ENCODE measurements around the gene RHOBTB3. TPM values are rescaled to one million over a fixed set of nuclear protein-coding genes. Genes with fewer than 3 reads are reported as not detected.
A peak's percentile ranks its signal among the peaks of the same experiment; 100 is the strongest.
"Not testable (repeated sequence)": the region's sequence is repeated elsewhere in the genome, so short reads cannot be mapped to it uniquely, and the experiment has no call there.

Gene RHOBTB3
- total RNA-seq, 2 donors from 2014 or later: 87.3 to 134 TPM

DNA sequence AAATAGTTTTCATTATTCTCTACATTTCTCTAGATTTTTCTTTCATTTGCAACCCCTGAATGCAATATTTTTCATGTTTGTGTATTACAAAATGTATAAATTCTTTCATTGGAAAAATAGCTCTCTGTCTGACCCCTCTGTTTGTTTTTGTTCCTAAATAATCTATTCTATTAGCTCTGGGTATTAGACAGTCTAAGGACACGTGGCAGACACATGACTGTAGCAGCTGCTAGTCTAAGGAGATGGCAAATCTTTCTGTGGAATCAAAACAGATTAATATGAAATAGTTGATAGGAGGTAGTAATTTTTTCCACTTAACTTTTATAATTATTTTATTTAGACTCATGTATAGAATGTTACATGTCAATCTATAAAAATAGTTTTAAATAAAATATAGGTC, 27.0 kb upstream of the RHOBTB3 start:
- Histone ChIP-seq H3K36me3 (no peaks in the 10 kb centered on the region), H3K27me3 (replicated peaks; ENCODE audit: insufficient read depth) (no peaks in the 10 kb centered on the region), H3K27ac (no peak overlapping the region), H3K9me3 (no peaks in the 10 kb centered on the region), H3K4me3 (no peak overlapping the region), H3K4me1 (replicated peaks) (no peaks in the 10 kb centered on the region)
- 80% methylated on average over 1 of the region's 1 CpG for WGBS
- intact Hi-C loops (cut with DNase I): no loop called here
- no peak for DNase-seq (ENCODE audit: low spot score)
- TF ChIP-seq, protein P1, sequence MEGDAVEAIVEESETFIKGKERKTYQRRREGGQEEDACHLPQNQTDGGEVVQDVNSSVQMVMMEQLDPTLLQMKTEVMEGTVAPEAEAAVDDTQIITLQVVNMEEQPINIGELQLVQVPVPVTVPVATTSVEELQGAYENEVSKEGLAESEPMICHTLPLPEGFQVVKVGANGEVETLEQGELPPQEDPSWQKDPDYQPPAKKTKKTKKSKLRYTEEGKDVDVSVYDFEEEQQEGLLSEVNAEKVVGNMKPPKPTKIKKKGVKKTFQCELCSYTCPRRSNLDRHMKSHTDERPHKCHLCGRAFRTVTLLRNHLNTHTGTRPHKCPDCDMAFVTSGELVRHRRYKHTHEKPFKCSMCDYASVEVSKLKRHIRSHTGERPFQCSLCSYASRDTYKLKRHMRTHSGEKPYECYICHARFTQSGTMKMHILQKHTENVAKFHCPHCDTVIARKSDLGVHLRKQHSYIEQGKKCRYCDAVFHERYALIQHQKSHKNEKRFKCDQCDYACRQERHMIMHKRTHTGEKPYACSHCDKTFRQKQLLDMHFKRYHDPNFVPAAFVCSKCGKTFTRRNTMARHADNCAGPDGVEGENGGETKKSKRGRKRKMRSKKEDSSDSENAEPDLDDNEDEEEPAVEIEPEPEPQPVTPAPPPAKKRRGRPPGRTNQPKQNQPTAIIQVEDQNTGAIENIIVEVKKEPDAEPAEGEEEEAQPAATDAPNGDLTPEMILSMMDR (IDR thresholded peaks at IDR 0.05): no peak
- TF ChIP-seq POLR2A (IDR thresholded peaks at IDR 0.05): no peak

DNA sequence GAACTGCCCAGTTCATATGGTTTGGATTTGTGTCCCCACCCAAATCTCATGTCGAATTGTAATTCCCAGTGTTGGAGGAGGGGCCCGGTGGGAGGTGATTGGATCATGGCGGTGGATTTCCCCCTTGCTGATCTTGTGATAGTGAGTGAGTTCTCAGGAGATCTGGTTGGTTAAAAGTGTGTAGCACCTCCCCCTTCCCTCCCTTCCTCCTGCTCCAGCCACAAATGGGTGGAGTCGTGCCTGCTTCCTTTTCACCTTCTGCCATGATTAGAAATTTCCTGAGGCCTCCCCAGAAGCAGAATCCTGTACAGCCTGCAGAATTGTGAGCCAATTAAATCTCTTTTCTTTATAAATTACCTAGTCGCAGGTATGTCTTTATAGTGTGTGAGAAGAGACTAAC, 24.9 kb upstream of the RHOBTB3 start:
- H3K27ac ChIP-seq; H3K4me1 ChIP-seq (replicated peaks); H3K9me3 ChIP-seq; intact Hi-C loops (cut with DNase I); DNase-seq (ENCODE audit: low spot score); H3K36me3 ChIP-seq; H3K4me3 ChIP-seq; H3K27me3 ChIP-seq (replicated peaks; ENCODE audit: insufficient read depth): not testable (repeated sequence)
- 89% methylated on average over 5 of the region's 5 CpGs for WGBS

DNA sequence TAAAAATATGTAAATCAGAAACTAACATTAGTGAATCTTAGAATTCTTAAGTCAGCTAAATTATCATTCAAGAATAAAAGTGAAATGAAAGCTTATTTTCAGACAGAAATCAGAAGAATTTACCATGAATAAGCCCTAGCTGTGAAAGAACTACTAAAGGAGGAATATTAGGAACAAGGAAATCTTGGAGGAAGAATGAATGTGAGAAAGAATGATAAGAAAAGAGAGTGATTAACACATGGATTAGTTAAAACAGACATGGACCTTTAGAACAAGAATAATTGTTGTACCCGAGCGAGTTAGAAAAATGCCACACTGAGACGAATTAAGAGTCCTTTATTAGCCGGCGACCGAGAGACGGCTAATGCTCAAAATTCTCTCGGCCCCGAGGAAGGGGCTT, 24.1 kb upstream of the RHOBTB3 start:
- no peaks in the 10 kb centered on the region for H3K36me3 ChIP-seq
- TF ChIP-seq, protein P1 (IDR thresholded peaks at IDR 0.05): no peak
- no peak for TF ChIP-seq POLR2AphosphoS5 (IDR thresholded peaks at IDR 0.05)
- no peak for TF ChIP-seq POLR2A (IDR thresholded peaks at IDR 0.05)
- no peak overlapping the region for H3K4me3 ChIP-seq
- no peaks in the 10 kb centered on the region for H3K4me1 ChIP-seq (replicated peaks)
- H3K27ac ChIP-seq: no peak overlapping the region
- WGBS: 76% methylated on average over 9 of the region's 9 CpGs
- intact Hi-C loops (cut with DNase I): no loop called here
- H3K27me3 ChIP-seq (replicated peaks; ENCODE audit: insufficient read depth): no peaks in the 10 kb centered on the region
- H3K9me3 ChIP-seq: no peaks in the 10 kb centered on the region
- no peak for DNase-seq (ENCODE audit: low spot score)

DNA sequence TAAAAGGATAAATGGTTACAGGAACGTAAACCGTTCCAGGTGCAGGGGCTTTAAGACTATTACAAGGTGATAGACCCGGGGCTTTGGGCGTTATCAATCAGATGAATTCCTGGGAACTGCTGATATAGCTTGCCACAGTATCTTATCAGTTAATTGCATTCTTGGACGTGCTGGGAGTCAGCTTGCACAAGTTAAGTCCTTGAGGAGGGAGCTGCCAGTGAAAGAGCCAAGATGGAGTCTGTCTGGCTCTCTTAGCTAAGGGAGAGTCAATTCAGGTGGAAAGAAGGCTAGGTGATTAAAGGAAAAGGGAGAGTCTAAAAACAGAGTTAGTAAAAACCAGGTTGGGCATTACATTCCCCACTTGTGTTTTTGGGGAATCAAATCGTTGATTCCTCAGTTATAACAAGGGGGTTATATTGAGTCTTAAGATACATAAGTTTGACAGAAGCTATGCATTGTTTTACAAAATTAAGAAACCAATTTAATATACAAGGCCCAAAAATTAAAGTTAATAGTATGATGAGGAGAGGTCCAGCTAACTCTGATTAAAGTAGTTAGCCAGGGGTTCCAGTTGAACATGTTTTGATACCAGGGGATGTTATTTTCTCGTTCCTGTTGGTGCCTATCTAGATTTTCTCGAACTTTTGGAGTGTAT, 23.5 kb upstream of the RHOBTB3 start:
- 83% methylated on average over 8 of the region's 8 CpGs for WGBS

DNA sequence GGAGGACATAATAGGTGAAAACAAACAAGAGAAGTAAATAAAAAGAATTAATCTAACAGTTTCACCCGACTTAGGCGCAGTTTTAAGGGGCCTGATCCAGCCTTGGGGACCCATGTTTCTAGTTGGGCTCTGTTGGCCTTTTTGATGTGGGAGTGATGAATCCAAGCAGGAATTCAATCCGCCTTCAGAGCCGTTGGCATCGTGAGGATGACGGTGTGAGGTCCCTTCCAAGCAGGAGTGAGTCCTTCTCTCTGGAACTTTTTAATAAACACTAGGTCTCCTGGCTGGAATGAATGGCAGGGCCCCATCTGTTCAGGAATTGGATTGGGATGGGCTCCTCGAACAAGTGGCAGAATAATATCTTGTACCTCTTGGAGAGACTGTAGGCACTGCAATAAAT, 22.3 kb upstream of the RHOBTB3 start:
- TF ChIP-seq, protein P1 (IDR thresholded peaks at IDR 0.05): no peak
- no peak for TF ChIP-seq POLR2A (IDR thresholded peaks at IDR 0.05)
- TF ChIP-seq POLR2AphosphoS5 (IDR thresholded peaks at IDR 0.05): no peak
- no peaks in the 10 kb centered on the region for H3K27me3 ChIP-seq (replicated peaks; ENCODE audit: insufficient read depth)
- WGBS: 94% methylated on average over 7 of the region's 7 CpGs
- H3K4me1 ChIP-seq (replicated peaks): no peaks in the 10 kb centered on the region
- DNase-seq (ENCODE audit: low spot score): no peak
- no peaks in the 10 kb centered on the region for H3K9me3 ChIP-seq
- H3K4me3 ChIP-seq: no peak overlapping the region
- intact Hi-C loops (cut with DNase I): no loop called here
- H3K36me3 ChIP-seq: no peaks in the 10 kb centered on the region
- no peak overlapping the region for H3K27ac ChIP-seq

More for the DNA sequence above, 23.5 kb upstream of the RHOBTB3 start:
- DNase-seq (ENCODE audit: low spot score); H3K27me3 ChIP-seq (replicated peaks; ENCODE audit: insufficient read depth); H3K4me1 ChIP-seq (replicated peaks); H3K27ac ChIP-seq; intact Hi-C loops (cut with DNase I); H3K4me3 ChIP-seq; H3K9me3 ChIP-seq; H3K36me3 ChIP-seq: not testable (repeated sequence)

DNA sequence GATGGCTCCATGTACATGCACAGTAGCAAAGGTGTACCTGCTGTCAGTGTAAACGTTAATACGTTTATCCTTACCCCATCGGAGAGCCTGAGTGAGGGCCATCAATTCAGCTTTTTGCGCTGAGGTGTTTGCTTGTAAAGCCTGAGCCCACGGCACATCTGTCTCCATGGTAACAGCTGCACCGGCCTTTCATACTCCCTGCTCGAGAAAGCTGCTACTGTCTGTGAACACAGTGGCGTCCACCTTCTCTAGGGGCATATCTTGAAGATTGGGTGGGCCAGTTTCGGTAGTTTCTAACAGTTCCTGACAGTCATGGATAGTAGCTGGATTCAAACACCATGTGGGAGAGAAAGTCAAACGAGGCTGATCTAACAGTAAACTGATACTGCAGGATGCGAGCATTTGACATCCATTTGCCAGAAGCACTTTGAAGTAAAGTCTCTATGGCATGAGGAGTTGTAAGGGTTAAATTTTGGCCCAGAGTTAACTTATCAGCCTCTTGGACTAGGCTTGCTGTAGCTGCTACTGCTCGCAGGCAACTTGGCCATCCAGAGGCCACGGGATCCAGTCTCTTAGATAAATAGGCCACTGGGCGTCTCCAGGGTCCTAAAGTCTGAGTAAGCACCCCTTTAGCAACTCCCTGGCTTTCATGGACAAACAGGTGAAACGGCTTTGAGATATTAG, 21.0 kb upstream of the RHOBTB3 start:
- Histone ChIP-seq H3K4me3 (no peak overlapping the region), H3K36me3 (no peaks in the 10 kb centered on the region), H3K27me3 (replicated peaks; ENCODE audit: insufficient read depth) (no peaks in the 10 kb centered on the region), H3K9me3 (no peaks in the 10 kb centered on the region), H3K4me1 (replicated peaks) (no peaks in the 10 kb centered on the region), H3K27ac (peak overlapping the region in 1 of 2 donors; percentile 10)
- WGBS: 53% methylated on average over 15 of the region's 15 CpGs
- TF ChIP-seq POLR2A (IDR thresholded peaks at IDR 0.05) (no peak), POLR2AphosphoS5 (IDR thresholded peaks at IDR 0.05) (peak; percentile 5)
- intact Hi-C loops (cut with DNase I): no loop called here
- no peak for DNase-seq (ENCODE audit: low spot score)

DNA sequence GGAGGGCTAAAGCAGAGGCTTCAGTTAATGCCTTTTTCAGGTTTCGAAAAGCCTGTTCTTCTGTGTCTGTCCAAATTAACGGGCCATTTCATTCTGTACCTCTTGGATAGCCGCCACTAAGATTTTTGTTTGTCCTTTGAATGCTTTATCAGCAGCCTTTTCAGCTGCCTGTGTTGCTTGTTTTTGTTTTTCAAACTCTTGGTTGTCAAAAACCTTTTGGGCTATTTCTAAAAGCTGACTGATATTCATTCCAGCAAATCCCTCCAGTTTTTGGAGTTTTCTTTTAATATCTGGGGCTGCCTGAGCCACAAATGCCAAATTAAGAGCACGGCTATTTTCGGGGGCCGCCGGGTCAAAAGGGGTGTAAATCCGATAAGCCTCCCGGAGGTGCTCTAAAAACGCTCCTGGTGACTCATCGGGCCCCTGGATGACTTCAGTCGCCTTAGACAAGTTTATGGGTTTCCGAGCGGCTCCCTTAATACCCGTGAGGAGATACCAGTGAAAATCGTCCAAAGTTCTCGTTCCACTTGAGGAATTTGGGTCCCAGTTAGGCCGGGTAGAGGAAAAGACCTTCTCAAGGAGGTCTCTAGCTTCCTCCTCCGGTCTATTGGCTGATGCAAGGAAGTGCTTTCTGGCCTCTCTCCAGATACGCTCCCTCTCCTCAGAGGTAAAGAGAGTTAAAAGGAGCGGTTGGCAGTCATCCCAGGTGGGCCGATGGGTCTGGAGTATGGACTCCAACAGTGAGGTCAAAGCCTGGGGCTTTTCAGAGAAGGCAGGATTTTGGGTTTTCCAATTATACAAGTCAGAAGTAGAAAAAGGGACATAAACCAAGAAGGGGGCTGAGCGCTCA, 20.3 kb upstream of the RHOBTB3 start:
- 50% methylated on average over 23 of the region's 23 CpGs for WGBS
- H3K4me3 ChIP-seq; intact Hi-C loops (cut with DNase I); DNase-seq (ENCODE audit: low spot score); H3K27me3 ChIP-seq (replicated peaks; ENCODE audit: insufficient read depth); H3K36me3 ChIP-seq; H3K9me3 ChIP-seq; H3K4me1 ChIP-seq (replicated peaks): not testable (repeated sequence)
- H3K27ac ChIP-seq: peak overlapping the region in 1 of 2 donors; percentile 10

Measured in prostate gland (tissue), 2 donors.